Upper lobe of right lung (tissue), 1 donor: ENCODE data around the gene SAMD15. TPM values are rescaled to one million over a fixed set of nuclear protein-coding genes. Genes with fewer than 3 reads are reported as not detected.

Experiments used
- ATAC-seq: fragments of 200-7000 bp; cut with Tn5 transposase; one replicate; pipeline ENCODE4 v1.9.1; 2020; ENCODE audit warnings: mild to moderate bottlenecking, moderate library complexity
- DNase-seq: peaks from one replicate; pipeline ENCODE4 v3.0.0-alpha.2; 2020
- H3K27ac ChIP-seq: fragments of 200-600 bp; one replicate; pipeline ENCODE4 v1.8.0; 2022
- H3K27me3 ChIP-seq: fragments of 200-600 bp; one replicate; pipeline ENCODE4 v1.8.0; 2022; ENCODE audit warnings: mild to moderate bottlenecking
- H3K36me3 ChIP-seq: fragments of 200-600 bp; one replicate; pipeline ENCODE4 v1.8.0; 2022
- H3K4me1 ChIP-seq: fragments of 200-600 bp; one replicate; pipeline ENCODE4 v1.8.0; 2022
- H3K4me3 ChIP-seq: fragments of 200-600 bp; one replicate; pipeline ENCODE4 v1.8.0; 2022; ENCODE audit warnings: mild to moderate bottlenecking
- H3K9me3 ChIP-seq: fragments of 200-600 bp; one replicate; pipeline ENCODE4 v1.8.0; 2022
- intact Hi-C: fragments of 100-400 bp; cut with DNase I; formaldehyde crosslinking; loops from one replicate; pipeline ENCODE4 v1.11.0; 2022
- total RNA-seq: library from RNA; stranded (reverse); fragmentation: NEBNext Ultra II Directional; extraction: Animal tissue kit (Norgen Biotek cat#: 25700); gene quantifications from one replicate; pipeline ENCODE4 v1.2.1, GENCODE V29; 2021
- TF ChIP-seq, protein P1 (sequence below): fragments of 200-600 bp; IDR thresholded peaks from one replicate; pipeline ENCODE4 v1.8.0; 2022; ENCODE audit warnings: antibody characterized with exemption
- donor health status: DM: no; HTN: yes; CAD: no; lungs with severe emphysema.

The SAMD15 gene
- total RNA-seq, 1 donor from 2014 or later = 0.41 TPM

DNA sequence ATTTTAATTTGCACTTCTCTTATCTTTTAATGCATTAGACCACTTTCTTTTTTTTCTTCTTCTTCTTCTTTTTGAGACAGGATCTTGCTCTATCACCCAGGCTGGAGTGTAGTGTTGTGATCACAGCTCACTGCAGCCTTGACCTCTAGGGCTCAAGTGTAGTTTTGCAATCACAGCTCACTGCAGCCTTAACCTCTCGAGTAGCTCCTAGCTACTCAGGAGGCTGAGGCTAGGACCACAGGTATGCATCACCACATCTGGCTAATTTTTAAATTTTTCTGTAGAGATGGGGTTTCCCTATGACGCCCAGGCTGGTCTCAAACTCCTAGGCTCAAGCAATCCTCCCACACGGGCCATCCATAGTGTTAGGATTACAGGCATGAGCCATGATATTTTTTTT is 13.0 kb upstream of the SAMD15 start:
- no peak for DNase-seq
- Histone ChIP-seq H3K27me3 (no peaks in the 10 kb centered on the region), H3K27ac (no peak overlapping the region), H3K9me3 (no peaks in the 10 kb centered on the region), H3K36me3 (no peaks in the 10 kb centered on the region), H3K4me1 (no peaks in the 10 kb centered on the region), H3K4me3 (no peak overlapping the region)
- peak; percentile 71 for ATAC-seq
- TF ChIP-seq, protein P1, sequence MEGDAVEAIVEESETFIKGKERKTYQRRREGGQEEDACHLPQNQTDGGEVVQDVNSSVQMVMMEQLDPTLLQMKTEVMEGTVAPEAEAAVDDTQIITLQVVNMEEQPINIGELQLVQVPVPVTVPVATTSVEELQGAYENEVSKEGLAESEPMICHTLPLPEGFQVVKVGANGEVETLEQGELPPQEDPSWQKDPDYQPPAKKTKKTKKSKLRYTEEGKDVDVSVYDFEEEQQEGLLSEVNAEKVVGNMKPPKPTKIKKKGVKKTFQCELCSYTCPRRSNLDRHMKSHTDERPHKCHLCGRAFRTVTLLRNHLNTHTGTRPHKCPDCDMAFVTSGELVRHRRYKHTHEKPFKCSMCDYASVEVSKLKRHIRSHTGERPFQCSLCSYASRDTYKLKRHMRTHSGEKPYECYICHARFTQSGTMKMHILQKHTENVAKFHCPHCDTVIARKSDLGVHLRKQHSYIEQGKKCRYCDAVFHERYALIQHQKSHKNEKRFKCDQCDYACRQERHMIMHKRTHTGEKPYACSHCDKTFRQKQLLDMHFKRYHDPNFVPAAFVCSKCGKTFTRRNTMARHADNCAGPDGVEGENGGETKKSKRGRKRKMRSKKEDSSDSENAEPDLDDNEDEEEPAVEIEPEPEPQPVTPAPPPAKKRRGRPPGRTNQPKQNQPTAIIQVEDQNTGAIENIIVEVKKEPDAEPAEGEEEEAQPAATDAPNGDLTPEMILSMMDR = no peak
- intact Hi-C loops = no loop called here

DNA sequence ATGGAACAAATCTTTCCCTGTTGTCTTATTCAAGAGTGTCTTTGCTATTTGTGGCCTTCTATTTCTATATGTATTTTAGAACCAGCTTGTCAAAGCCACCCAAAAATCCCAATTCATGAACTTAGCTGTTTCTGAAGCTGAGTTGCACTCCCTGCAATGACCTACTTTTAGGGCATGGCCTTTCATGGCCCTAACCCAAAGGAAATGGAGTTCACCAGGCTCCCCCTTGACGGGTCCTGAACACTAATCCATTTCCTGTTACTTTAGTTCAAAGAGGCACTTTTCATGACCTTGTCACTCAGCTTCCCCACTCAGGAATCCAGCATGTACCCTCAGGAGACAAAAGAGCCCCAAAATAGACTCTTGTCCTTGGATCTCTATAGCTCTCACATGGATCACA is 7.9 kb upstream of the SAMD15 start:
- no peaks in the 10 kb centered on the region for H3K4me1 ChIP-seq
- intact Hi-C loops = no loop called here
- DNase-seq = no peak
- H3K36me3 ChIP-seq = no peaks in the 10 kb centered on the region
- TF ChIP-seq, protein P1 = no peak
- H3K27me3 ChIP-seq = no peaks in the 10 kb centered on the region
- ATAC-seq = no peak
- H3K9me3 ChIP-seq = no peaks in the 10 kb centered on the region
- no peak overlapping the region for H3K4me3 ChIP-seq
- no peak overlapping the region for H3K27ac ChIP-seq

DNA sequence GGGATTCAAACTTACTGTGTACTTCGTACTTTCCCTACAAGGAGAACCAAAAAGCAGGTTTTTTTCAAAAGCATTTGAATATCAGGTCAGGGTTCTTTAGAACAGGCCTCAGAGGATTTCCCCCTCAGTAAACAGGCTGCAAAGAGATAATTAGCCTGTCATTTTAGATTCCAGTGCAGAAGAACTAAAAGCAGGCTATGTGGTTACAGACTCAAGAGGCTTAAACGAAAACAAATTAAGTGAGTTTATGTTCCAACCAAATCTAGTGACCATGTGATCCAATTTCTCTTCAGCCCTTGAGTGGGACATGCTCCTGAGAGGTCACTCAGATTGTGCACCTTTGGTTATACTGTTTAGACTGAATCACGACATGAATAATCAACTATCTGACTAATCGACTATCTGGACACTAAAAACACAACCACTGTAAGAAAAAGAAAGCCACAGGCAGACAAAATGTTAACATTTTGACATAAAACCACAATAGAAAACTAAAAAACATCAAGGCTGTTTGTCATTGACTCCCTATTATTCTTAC is 4.8 kb upstream of the SAMD15 start:
- ATAC-seq = no peak
- no peaks in the 10 kb centered on the region for H3K27me3 ChIP-seq
- H3K36me3 ChIP-seq = no peaks in the 10 kb centered on the region
- H3K9me3 ChIP-seq = no peaks in the 10 kb centered on the region
- TF ChIP-seq, protein P1 = no peak
- intact Hi-C loops = no loop called here
- peaks cover 13% of the 10 kb centered on the region for H3K4me1 ChIP-seq
- DNase-seq = no peak
- no peak overlapping the region for H3K27ac ChIP-seq
- H3K4me3 ChIP-seq = no peak overlapping the region

DNA sequence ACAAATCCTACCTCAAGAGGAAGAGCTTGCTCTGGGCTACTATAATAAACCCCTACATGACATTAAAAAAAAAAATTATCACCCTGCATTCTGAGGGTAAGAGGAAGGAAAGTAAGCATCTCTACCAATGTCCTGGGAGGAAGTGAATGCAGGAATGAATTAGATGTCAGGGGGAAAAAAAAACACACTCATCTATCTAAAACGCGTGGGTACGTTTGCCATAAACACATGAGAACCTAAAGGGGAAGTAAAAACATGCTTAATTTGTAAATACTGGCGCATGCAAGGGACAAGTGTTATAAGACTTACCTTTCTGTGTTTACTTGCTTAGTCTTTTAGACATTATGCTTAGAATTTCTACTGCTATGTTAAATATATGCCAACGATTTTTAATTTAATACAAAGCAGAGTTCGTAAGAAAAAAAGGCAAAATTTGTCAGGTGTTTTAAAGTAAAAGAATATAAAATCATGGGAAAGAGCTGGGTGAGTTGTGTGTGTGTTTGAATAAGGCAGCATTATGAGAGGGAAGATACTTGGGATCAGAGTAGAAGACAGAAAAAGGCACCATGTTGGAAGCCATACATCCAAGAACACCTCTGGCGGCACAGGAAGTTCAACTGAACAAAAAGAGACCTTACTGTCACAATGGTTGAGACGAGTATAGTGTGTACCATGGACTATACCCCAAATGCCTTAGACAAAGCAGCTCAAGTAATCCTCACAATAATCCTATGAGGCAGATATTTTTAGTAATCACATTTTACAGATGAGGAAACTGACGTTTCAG is 1.8 kb upstream of the SAMD15 start:
- TF ChIP-seq, protein P1 = no peak
- Histone ChIP-seq H3K4me3 (no peak overlapping the region), H3K27me3 (no peaks in the 10 kb centered on the region), H3K27ac (no peak overlapping the region), H3K4me1 (peaks cover 15% of the 10 kb centered on the region), H3K36me3 (no peaks in the 10 kb centered on the region), H3K9me3 (no peaks in the 10 kb centered on the region)
- ATAC-seq (no peak), DNase-seq (no peak)
- intact Hi-C loops = no loop called here

DNA sequence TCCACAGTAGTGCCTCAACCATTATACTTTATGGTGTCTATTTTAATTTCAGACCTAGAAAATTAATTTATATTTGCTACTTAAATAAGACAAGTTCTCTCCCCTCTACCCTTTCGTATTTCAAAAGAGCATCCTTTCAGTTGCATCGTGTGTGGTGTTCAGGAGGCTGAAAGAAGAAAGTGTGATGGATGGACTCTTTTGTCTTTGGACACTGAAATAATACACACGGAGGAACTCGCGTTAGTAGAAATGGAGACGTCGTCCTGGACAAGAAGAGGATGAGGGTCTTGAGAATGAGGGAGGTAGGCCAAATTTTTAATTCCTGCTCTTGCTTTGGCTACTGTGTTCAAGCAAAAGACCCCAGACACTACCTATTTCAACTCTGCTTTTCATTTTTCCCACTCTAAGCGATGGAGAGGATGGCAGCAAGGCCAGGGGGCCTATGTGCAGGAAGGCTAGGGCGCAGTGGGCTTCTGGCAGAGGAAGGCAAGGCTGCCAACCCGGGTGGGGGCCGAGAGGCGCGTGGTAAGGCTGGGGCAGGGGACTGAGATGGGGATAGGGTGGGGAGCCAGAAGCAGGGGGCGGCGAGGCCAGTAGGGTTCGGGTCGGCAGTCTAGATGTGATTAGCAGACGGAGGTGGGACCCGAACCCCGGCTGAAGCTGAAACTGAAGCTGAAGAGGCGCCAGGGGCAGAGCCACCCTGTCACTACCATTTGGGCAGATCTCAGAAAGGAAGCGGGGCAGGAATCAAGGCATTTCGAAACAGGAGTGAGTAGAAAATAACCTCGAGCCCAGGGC is 1.0 kb upstream of the SAMD15 start:
- DNase-seq (peak; percentile 70), ATAC-seq (peak; percentile 34)
- Histone ChIP-seq H3K27ac (peak overlapping the region; percentile 84), H3K27me3 (no peaks in the 10 kb centered on the region), H3K4me3 (peak overlapping the region; percentile 95), H3K4me1 (peaks cover 15% of the 10 kb centered on the region), H3K36me3 (no peaks in the 10 kb centered on the region), H3K9me3 (no peaks in the 10 kb centered on the region)
- intact Hi-C loops = no loop called here
- TF ChIP-seq, protein P1 = no peak
